WTC11 (cell line): ENCODE data around the gene PLXNA2.

ENCODE experiments used
- TP53 ChIP-seq: sonication (generic); formaldehyde crosslinking; IDR thresholded peaks from 2 replicates; pipeline ENCODE4 v1.8.1; 2023; ENCODE audit warnings: mild to moderate bottlenecking, missing genetic modification reagents
- TF ChIP-seq, protein P1 (sequence below): fragments of 200-600 bp; IDR thresholded peaks from 2 replicates; pipeline ENCODE4 v1.8.0; 2022; ENCODE audit warnings: antibody characterized with exemption

DNA sequence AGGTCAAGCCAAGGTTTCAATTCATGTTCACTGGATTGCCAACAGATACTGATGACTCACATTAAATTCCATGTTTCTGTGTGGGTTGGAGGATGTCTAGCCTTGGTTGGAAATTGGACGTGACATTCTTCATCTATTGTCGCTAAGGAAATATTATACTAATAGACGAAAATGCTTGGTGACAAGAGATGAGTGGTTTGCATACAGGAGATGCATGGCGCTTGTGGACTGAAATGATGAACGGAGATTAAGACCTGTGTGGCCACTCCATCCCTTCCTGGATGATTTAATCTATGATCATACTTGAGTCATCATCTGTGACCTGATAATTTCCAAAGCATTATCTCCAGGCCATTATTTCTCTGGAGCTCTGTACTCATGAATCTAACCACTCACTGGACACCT lies 236.2 kb downstream of the PLXNA2 start:
- TF ChIP-seq, protein P1, sequence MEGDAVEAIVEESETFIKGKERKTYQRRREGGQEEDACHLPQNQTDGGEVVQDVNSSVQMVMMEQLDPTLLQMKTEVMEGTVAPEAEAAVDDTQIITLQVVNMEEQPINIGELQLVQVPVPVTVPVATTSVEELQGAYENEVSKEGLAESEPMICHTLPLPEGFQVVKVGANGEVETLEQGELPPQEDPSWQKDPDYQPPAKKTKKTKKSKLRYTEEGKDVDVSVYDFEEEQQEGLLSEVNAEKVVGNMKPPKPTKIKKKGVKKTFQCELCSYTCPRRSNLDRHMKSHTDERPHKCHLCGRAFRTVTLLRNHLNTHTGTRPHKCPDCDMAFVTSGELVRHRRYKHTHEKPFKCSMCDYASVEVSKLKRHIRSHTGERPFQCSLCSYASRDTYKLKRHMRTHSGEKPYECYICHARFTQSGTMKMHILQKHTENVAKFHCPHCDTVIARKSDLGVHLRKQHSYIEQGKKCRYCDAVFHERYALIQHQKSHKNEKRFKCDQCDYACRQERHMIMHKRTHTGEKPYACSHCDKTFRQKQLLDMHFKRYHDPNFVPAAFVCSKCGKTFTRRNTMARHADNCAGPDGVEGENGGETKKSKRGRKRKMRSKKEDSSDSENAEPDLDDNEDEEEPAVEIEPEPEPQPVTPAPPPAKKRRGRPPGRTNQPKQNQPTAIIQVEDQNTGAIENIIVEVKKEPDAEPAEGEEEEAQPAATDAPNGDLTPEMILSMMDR: no peak
- TF ChIP-seq TP53: no peak
